GM23248 (cell line): ENCODE measurements around the gene MTRR.

ENCODE experiments used
- EZH2 ChIP-seq: fragments of 200-600 bp; sonication (generic); IDR thresholded peaks from 2 replicates; pipeline ENCODE4 v1.6.1; 2018; ENCODE audit warnings: antibody characterized with exemption, mild to moderate bottlenecking; ENCODE audit not compliant: insufficient read depth, poor library complexity, severe bottlenecking
- EZH2phosphoT487 ChIP-seq: fragments of 200-600 bp; sonication (generic); IDR thresholded peaks from 2 replicates; pipeline ENCODE4 v1.6.1; 2018; ENCODE audit warnings: antibody characterized with exemption, moderate library complexity, mild to moderate bottlenecking, low read depth; ENCODE audit not compliant: insufficient read depth

- TF ChIP-seq EZH2, result no peak
- no peak for TF ChIP-seq EZH2phosphoT487
These were observed 2.7 kb downstream of the MTRR start for GRCh38 chr5:7871653-7872052.
